ENCODE measurements around the gene TRIM72. TPM values are rescaled to one million over a fixed set of nuclear protein-coding genes. Genes with fewer than 3 reads are reported as not detected.
A peak's percentile ranks its signal among the peaks of the same experiment; 100 is the strongest.

TRIM72 gene
- total RNA-seq, 1 donor from 2014 or later, result 0.07 TPM

DNA sequence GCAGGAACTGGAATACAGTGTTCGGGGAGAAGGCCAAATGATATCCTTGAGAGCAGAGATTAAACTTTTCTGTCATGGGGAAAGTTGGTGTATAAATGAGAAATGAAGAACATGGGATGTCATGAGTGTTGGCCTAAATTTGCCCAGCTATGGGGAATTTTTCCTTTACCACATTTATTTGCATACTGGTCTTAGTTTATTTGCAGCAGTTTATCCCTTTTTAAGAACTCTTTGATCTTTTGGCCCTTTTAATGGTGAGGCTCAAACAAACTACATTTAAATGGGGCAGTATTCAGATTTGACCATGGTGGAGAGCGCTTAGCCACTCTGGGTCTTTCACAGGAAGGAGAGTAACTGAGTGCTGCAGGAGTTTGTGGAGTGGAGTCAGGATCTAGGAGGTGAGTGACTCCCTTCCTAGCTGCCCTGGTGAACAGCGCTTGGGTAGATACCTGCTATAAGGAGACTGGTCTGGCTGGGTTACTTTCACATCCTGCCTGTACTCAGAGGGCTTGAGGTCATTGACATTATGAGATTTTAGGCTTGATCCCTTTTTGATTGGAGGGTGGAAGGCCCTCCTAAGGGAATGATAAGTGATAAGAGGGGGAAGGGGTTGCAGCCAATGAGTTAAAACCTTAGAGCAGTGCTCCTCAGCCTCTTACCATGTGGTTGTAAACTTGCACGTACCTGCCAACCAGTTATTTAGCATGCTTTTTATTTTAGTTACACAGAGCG is 22.1 kb upstream of the TRIM72 start:
- no peak for DNase-seq (ENCODE audit: low spot score)
- Histone ChIP-seq H3K4me3 (no peak overlapping the region), H2AFZ (replicated peaks) (no peak overlapping the region), H3F3A (ENCODE audit: low read depth) (peaks cover 94% of the 10 kb centered on the region), H4K20me1 (ENCODE audit: low read depth) (peaks cover 97% of the 10 kb centered on the region), H3K27ac (no peak overlapping the region), H3K4me2 (no peak overlapping the region), H3K9me3 (ENCODE audit: low read depth) (no peaks in the 10 kb centered on the region), H3K4me1 (no peaks in the 10 kb centered on the region), H3K79me2 (ENCODE audit: low read depth) (peaks cover 59% of the 10 kb centered on the region), H3K27me3 (no peaks in the 10 kb centered on the region), H3K9ac (no peak overlapping the region), H3K36me3 (peaks cover 26% of the 10 kb centered on the region)
- peaks cover 17% of the 10 kb centered on the region for H3K27me3 Mint-ChIP-seq (ENCODE audit: insufficient read depth, low read depth)
- H3K9me3 Mint-ChIP-seq, result no peaks in the 10 kb centered on the region
- H3K27ac Mint-ChIP-seq, result no peak overlapping the region
- H3K36me3 Mint-ChIP-seq, result peaks cover 71% of the 10 kb centered on the region
- TF ChIP-seq, protein P1, sequence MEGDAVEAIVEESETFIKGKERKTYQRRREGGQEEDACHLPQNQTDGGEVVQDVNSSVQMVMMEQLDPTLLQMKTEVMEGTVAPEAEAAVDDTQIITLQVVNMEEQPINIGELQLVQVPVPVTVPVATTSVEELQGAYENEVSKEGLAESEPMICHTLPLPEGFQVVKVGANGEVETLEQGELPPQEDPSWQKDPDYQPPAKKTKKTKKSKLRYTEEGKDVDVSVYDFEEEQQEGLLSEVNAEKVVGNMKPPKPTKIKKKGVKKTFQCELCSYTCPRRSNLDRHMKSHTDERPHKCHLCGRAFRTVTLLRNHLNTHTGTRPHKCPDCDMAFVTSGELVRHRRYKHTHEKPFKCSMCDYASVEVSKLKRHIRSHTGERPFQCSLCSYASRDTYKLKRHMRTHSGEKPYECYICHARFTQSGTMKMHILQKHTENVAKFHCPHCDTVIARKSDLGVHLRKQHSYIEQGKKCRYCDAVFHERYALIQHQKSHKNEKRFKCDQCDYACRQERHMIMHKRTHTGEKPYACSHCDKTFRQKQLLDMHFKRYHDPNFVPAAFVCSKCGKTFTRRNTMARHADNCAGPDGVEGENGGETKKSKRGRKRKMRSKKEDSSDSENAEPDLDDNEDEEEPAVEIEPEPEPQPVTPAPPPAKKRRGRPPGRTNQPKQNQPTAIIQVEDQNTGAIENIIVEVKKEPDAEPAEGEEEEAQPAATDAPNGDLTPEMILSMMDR (IDR thresholded peaks at IDR 0.05), result no peak
- TF ChIP-seq EZH2phosphoT487 (IDR thresholded peaks at IDR 0.05), result no peak
- no peak for TF ChIP-seq EZH2 (IDR thresholded peaks at IDR 0.05)
- H3K4me1 Mint-ChIP-seq, result peaks cover 4% of the 10 kb centered on the region
- no peak overlapping the region for H3K4me3 Mint-ChIP-seq

GRCh38 chr16:31192856-31193642 is 20.9 kb upstream of the TRIM72 start:
- Mint-ChIP-seq H3K4me1 (no peaks in the 10 kb centered on the region), H3K36me3 (peaks cover 60% of the 10 kb centered on the region), H3K9me3 (no peaks in the 10 kb centered on the region), H3K27me3 (ENCODE audit: insufficient read depth, low read depth) (peaks cover 12% of the 10 kb centered on the region), H3K4me3 (no peak overlapping the region), H3K27ac (no peak overlapping the region)
- H3K9ac ChIP-seq, result no peak overlapping the region
- H2AFZ ChIP-seq (replicated peaks), result no peak overlapping the region
- peaks cover 47% of the 10 kb centered on the region for H3K79me2 ChIP-seq (ENCODE audit: low read depth)
- H3K9me3 ChIP-seq (ENCODE audit: low read depth), result no peaks in the 10 kb centered on the region
- no peak overlapping the region for H3K27ac ChIP-seq
- no peak for DNase-seq (ENCODE audit: low spot score)
- H3K4me2 ChIP-seq, result no peak overlapping the region
- H3K4me1 ChIP-seq, result no peaks in the 10 kb centered on the region
- H3K36me3 ChIP-seq, result peaks cover 21% of the 10 kb centered on the region
- H3F3A ChIP-seq (ENCODE audit: low read depth), result peaks cover 95% of the 10 kb centered on the region
- H3K27me3 ChIP-seq, result no peaks in the 10 kb centered on the region
- H4K20me1 ChIP-seq (ENCODE audit: low read depth), result peaks cover 95% of the 10 kb centered on the region
- no peak overlapping the region for H3K4me3 ChIP-seq
- TF ChIP-seq EZH2phosphoT487 (IDR thresholded peaks at IDR 0.05) (no peak), EZH2 (IDR thresholded peaks at IDR 0.05) (no peak)
- TF ChIP-seq, protein P1 (IDR thresholded peaks at IDR 0.05), result no peak

DNA sequence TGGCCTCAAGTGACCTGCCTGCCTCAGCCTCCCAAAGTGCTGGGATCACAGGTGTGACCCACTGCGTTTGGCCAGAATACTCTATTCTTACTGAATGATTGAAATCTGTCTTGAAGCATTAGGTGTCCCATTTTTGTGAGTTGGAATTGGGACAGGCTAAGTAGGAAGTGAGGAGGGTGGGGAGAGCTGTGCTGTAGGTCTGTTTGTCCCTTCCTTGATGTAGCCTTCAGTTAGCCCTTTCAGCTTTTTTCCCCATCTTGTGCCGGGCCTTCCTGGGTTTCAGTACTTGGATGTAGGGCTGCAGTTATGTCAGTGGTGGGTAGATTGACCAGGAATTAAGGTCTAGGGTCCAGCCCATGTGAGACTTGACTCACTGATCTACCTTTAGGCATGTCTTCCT is 20.0 kb upstream of the TRIM72 start:
- Histone ChIP-seq H3K4me1 (no peaks in the 10 kb centered on the region), H3K9me3 (ENCODE audit: low read depth) (no peaks in the 10 kb centered on the region), H3K9ac (no peak overlapping the region), H3K36me3 (peaks cover 19% of the 10 kb centered on the region), H4K20me1 (ENCODE audit: low read depth) (peaks cover 95% of the 10 kb centered on the region), H3K27ac (no peak overlapping the region), H3K4me2 (no peak overlapping the region), H3K4me3 (no peak overlapping the region), H3K27me3 (no peaks in the 10 kb centered on the region), H2AFZ (replicated peaks) (no peak overlapping the region), H3F3A (ENCODE audit: low read depth) (peaks cover 94% of the 10 kb centered on the region), H3K79me2 (ENCODE audit: low read depth) (peaks cover 38% of the 10 kb centered on the region)
- no peak overlapping the region for H3K4me3 Mint-ChIP-seq
- peak overlapping the region; percentile 86 for H3K27ac Mint-ChIP-seq
- H3K4me1 Mint-ChIP-seq, result no peaks in the 10 kb centered on the region
- no peak for TF ChIP-seq EZH2 (IDR thresholded peaks at IDR 0.05)
- TF ChIP-seq, protein P1 (IDR thresholded peaks at IDR 0.05), result no peak
- H3K9me3 Mint-ChIP-seq, result no peaks in the 10 kb centered on the region
- H3K27me3 Mint-ChIP-seq (ENCODE audit: insufficient read depth, low read depth), result peaks cover 15% of the 10 kb centered on the region
- H3K36me3 Mint-ChIP-seq, result peaks cover 57% of the 10 kb centered on the region
- DNase-seq (ENCODE audit: low spot score), result no peak
